PC-9 (cell line): ENCODE data around the gene RTP5. TPM values are rescaled to one million over a fixed set of nuclear protein-coding genes. Genes with fewer than 3 reads are reported as not detected.

Source experiments
- BruUV-seq: library from RNA; stranded (reverse); fragments of 400-500 nt; replicated peaks from 2 replicates; lab custom pipeline; 2021; lab: Mats Ljungman, UMichigan
- CTCF ChIA-PET: fragments of 300-600 bp; sonication (Branson Sonifier 250); formaldehyde crosslinking; loops from one replicate; lab custom pipeline; 2022; ENCODE audit warnings: antibody characterized with exemption; lab: Charles Lee
- POLR2A ChIA-PET: fragments of 300-600 bp; sonication (Branson Sonifier 250); formaldehyde crosslinking; loops from one replicate; lab custom pipeline; 2022; ENCODE audit warnings: antibody characterized with exemption; ENCODE audit not compliant: unreplicated experiment; lab: Charles Lee
- DNase-seq, 2 experiments: peaks; one replicate each; pipeline versions ENCODE4 v3.0.0 to v3.0.0-alpha.2; 2015 to 2022; ENCODE audit warnings: mixed read lengths in 1 of 2
- H2AFZ ChIP-seq: fragments of 200-600 bp; sonication (generic); 2 replicates; pipeline ENCODE4 v1.8.1; 2017; ENCODE audit warnings: antibody characterized with exemption
- H3F3A ChIP-seq: fragments of 200-600 bp; sonication (generic); 2 replicates; pipeline ENCODE4 v1.8.1; 2017; ENCODE audit warnings: antibody characterized with exemption, mild to moderate bottlenecking, low read depth; ENCODE audit not compliant: insufficient read depth
- H3K27ac ChIP-seq: fragments of 200-600 bp; sonication (generic); 2 replicates; pipeline ENCODE4 v1.6.1; 2016; ENCODE audit warnings: mixed run types
- H3K27me3 ChIP-seq: fragments of 200-600 bp; sonication (generic); 2 replicates; pipeline ENCODE4 v1.6.1; 2016; ENCODE audit warnings: low read depth, mixed run types; ENCODE audit not compliant: insufficient read depth
- H3K36me3 ChIP-seq: fragments of 200-600 bp; sonication (generic); 2 replicates; pipeline ENCODE4 v1.6.1; 2016; ENCODE audit warnings: low read depth, mixed run types
- H3K4me1 ChIP-seq: fragments of 200-600 bp; sonication (generic); replicated peaks from 2 replicates; pipeline ENCODE4 v1.6.1; 2016; ENCODE audit warnings: mixed run types; ENCODE audit not compliant: insufficient read depth
- H3K4me2 ChIP-seq: fragments of 200-600 bp; sonication (generic); 2 replicates; pipeline ENCODE4 v1.6.1; 2017; ENCODE audit warnings: mixed run types
- H3K4me3 ChIP-seq: fragments of 200-600 bp; sonication (generic); 2 replicates; pipeline ENCODE4 v1.6.1; 2016; ENCODE audit warnings: mixed run types
- H3K79me2 ChIP-seq: fragments of 200-600 bp; sonication (generic); 2 replicates; pipeline ENCODE4 v1.6.1; 2017; ENCODE audit warnings: low read depth, mixed run types
- H3K9me2 ChIP-seq: fragments of 200-600 bp; sonication (generic); 2 replicates; pipeline ENCODE4 v1.8.1; 2017; ENCODE audit warnings: mild to moderate bottlenecking; ENCODE audit not compliant: insufficient read depth
- H3K9me3 ChIP-seq: fragments of 200-600 bp; sonication (generic); 2 replicates; pipeline ENCODE4 v1.8.1; 2016; ENCODE audit warnings: low read depth; ENCODE audit not compliant: insufficient read depth
- H4K20me1 ChIP-seq: fragments of 200-600 bp; sonication (generic); 2 replicates; pipeline ENCODE4 v1.8.1; 2017; ENCODE audit not compliant: insufficient read depth
- EZH2 ChIP-seq: fragments of 200-600 bp; sonication (generic); IDR thresholded peaks from 2 replicates; pipeline ENCODE4 v1.8.0; 2017; ENCODE audit warnings: antibody characterized with exemption, low read depth
- intact Hi-C: fragments of 100-400 bp; cut with micrococcal nuclease; formaldehyde crosslinking; loops from one replicate; pipeline ENCODE4 v1.10.0; 2022; ENCODE audit not compliant: unreplicated experiment
- total RNA-seq: library from RNA; stranded (reverse); gene quantifications from 2 replicates; pipeline ENCODE4 v1.2.3, GENCODE V29; 2021
- TF ChIP-seq, protein P1 (sequence below): fragments of 200-600 bp; sonication (generic); conservative IDR thresholded peaks from 2 replicates; pipeline ENCODE4 v1.6.1; 2017; ENCODE audit warnings: mixed run types, antibody characterized with exemption, mild to moderate bottlenecking, moderate library complexity

Gene RTP5
- total RNA-seq, 1 experiment from 2014 or later = not detected

DNA sequence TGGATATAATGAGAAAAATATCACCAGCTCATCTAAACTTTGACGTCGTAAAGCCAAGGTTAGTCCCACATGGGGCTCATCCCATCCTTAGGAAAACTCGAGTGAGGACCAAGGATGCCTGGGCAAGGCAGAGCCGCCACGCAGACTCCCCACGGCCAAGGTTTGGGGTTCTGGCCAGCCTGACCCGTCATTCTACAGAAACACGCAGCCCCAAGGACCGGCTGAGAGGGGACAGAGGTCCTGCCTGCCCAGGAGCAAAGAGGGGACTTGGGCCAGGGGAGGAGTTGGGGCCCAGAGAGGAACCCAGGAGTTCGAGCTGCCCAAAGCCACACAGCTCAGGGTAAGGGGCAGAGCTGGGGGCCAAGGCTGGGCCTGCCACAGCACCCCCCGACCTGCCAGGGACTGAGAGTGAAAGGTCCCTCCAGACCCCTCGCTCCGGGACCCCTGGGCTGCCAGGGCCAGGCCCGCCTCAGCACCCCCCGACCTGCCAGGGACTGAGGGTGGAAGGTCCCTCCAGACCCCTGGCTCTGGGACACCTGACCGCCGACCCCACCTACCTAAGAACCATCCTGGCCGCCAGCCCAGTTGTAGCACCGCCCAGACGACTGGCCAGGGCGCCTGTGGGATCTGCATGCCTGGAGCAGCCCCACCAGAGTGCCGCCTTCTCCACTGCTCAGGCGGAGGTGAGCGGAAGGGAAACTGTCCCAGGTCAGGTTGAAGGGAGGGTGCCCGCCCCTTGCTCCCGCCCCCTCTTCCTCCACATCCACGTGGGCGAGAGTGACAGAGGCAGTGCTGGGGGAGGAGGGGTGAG lies 11.1 kb upstream of the RTP5 start, which contains the start of gene PDCD1:
Gene PDCD1 (minus strand): TSS at position 689 of the 811 bp plus-strand sequence. CDS start 56 bp downstream, at position 633.
- ChIA-PET POLR2A (no interaction called here), CTCF (no interaction called here)
- Histone ChIP-seq H3K4me1 (no peaks in the 10 kb centered on the region), H3K4me3 (no peak within 1 kb of the TSS), H3K4me2 (no peak within 1 kb of the TSS), H3K9me3 (no peaks in the 10 kb centered on the region), H3K9me2 (no peaks in the 10 kb centered on the region), H3K27me3 (peaks cover 58% of the 10 kb centered on the region), H2AFZ (no peak within 1 kb of the TSS), H3K36me3 (no peaks in the 10 kb centered on the region), H3K79me2 (no peaks in the 10 kb centered on the region), H3K27ac (no peak within 1 kb of the TSS), H3F3A (no peaks in the 10 kb centered on the region), H4K20me1 (no peaks in the 10 kb centered on the region)
- no TSS peak for BruUV-seq
- intact Hi-C loops = no loop called here
- no peak for TF ChIP-seq EZH2
- TF ChIP-seq, protein P1, sequence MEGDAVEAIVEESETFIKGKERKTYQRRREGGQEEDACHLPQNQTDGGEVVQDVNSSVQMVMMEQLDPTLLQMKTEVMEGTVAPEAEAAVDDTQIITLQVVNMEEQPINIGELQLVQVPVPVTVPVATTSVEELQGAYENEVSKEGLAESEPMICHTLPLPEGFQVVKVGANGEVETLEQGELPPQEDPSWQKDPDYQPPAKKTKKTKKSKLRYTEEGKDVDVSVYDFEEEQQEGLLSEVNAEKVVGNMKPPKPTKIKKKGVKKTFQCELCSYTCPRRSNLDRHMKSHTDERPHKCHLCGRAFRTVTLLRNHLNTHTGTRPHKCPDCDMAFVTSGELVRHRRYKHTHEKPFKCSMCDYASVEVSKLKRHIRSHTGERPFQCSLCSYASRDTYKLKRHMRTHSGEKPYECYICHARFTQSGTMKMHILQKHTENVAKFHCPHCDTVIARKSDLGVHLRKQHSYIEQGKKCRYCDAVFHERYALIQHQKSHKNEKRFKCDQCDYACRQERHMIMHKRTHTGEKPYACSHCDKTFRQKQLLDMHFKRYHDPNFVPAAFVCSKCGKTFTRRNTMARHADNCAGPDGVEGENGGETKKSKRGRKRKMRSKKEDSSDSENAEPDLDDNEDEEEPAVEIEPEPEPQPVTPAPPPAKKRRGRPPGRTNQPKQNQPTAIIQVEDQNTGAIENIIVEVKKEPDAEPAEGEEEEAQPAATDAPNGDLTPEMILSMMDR = no peak
- peak in 1 of 2 experiments; percentile 57 for DNase-seq

DNA sequence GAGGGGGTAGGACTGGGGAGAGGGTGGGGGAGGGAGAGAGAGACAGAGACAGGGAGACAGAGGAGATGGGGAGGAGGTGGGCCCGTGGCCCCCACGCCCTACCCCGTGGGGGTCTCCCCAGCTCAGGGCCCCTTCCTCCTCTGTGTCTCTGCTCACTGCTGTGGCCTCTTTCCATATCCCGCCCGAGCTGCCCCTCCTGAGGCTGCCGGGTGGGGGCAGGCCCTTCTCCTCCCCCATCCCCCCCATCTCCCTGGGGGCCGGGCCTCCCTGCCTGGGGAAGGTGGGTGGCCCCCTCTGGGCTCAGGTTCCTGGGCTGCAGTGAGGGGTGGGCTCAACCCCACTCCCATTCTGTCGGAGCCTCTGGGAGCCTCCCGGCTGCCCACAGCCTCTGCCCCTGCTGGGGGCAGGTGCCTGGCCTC lies 10.5 kb upstream of the RTP5 start:
- no TSS peak for BruUV-seq
- H2AFZ ChIP-seq = no peak overlapping the region
- no peaks in the 10 kb centered on the region for H3K79me2 ChIP-seq
- no peaks in the 10 kb centered on the region for H3K9me2 ChIP-seq
- DNase-seq = no peak
- TF ChIP-seq, protein P1 = no peak
- TF ChIP-seq EZH2 = no peak
- H3F3A ChIP-seq = peaks cover 1% of the 10 kb centered on the region; the same call in 1 of the 2 replicates
- no peak overlapping the region for H3K4me3 ChIP-seq
- ChIA-PET POLR2A (no interaction called here), CTCF (no interaction called here)
- no peak overlapping the region for H3K27ac ChIP-seq
- H3K9me3 ChIP-seq = no peaks in the 10 kb centered on the region
- no peaks in the 10 kb centered on the region for H4K20me1 ChIP-seq
- no peaks in the 10 kb centered on the region for H3K36me3 ChIP-seq
- no peaks in the 10 kb centered on the region for H3K4me1 ChIP-seq
- no peak overlapping the region for H3K4me2 ChIP-seq
- peaks cover 58% of the 10 kb centered on the region for H3K27me3 ChIP-seq
- intact Hi-C loops = no loop called here

DNA sequence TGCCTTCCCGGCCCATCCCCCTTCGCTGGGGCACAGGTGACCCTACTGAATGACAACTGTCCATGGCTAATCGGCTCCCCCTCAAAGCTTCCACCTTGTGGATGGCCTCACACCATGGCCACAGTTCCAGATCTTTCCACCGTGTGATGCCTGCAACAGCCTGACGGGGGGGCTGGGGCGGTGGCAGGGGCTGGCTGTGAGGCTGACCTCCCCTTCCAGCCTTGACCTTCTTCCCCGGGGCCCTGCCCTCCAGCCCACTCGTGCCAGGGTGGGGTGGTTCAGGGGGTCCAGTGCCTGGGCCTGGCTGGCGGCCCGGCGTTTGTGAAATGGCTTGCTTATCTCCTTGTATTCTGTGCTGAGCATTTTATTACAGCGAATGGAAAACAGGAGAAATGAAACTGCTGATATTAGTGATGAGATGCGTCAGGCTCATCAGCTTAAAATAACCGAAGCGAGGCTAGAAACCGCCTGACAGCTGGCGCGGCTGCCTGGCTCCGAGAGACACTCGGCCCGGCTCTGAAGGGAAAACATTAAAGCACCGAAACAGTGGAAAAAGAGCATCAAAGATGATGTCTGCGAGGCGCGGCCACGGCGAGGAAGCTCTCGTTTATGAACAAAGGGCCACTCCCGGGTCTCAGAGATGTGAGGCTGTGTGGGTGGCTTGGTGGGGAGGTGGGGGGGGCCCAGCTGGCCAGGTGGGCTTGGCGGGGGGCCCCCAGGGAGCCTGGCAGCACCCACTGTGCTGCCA lies 9.9 kb upstream of the RTP5 start:
- H3K27me3 ChIP-seq = peaks cover 58% of the 10 kb centered on the region
- H3K4me3 ChIP-seq = no peak overlapping the region
- H3K4me2 ChIP-seq = no peak overlapping the region
- intact Hi-C loops = no loop called here
- CTCF ChIA-PET = no interaction called here
- no peaks in the 10 kb centered on the region for H3K79me2 ChIP-seq
- H3K27ac ChIP-seq = no peak overlapping the region
- TF ChIP-seq, protein P1 = no peak
- no peak for TF ChIP-seq EZH2
- H3K36me3 ChIP-seq = no peaks in the 10 kb centered on the region
- H3K4me1 ChIP-seq = no peaks in the 10 kb centered on the region
- DNase-seq = no peak
- H3K9me3 ChIP-seq = no peaks in the 10 kb centered on the region
- H2AFZ ChIP-seq = no peak overlapping the region
- no peaks in the 10 kb centered on the region for H4K20me1 ChIP-seq
- BruUV-seq = no TSS peak
- POLR2A ChIA-PET = no interaction called here
- H3K9me2 ChIP-seq = no peaks in the 10 kb centered on the region
- peaks cover 7% of the 10 kb centered on the region; the same call in 1 of the 2 replicates for H3F3A ChIP-seq
